Subcutaneous abdominal adipose tissue (tissue), 5 donors: ENCODE data around the gene IFI6.
A peak's percentile ranks its signal among the peaks of the same experiment; 100 is the strongest.

Experiments
- H3K27ac ChIP-seq: one replicate; pipeline ENCODE4 v1.7.0; 2013; ENCODE audit warnings: low read depth, mild to moderate bottlenecking, inconsistent platforms, low read length, moderate library complexity
- H3K27me3 ChIP-seq, 5 donors: one replicate each; pipeline ENCODE4 v1.7.0; 2013; ENCODE audit warnings: low read length in 5 of 5, inconsistent platforms in 1 of 5; ENCODE audit not compliant: control insufficient read depth in 5 of 5, insufficient read depth in 4 of 5
- H3K36me3 ChIP-seq, 5 donors: one replicate each; pipeline ENCODE4 v1.7.0; 2013; ENCODE audit warnings: low read length in 5 of 5; ENCODE audit not compliant: control insufficient read depth in 5 of 5, insufficient read depth in 5 of 5
- H3K4me1 ChIP-seq, 5 donors: one replicate each; pipeline ENCODE4 v1.7.0; 2013; ENCODE audit warnings: low read length in 5 of 5, mild to moderate bottlenecking in 3 of 5, moderate library complexity in 1 of 5; ENCODE audit not compliant: control insufficient read depth in 5 of 5, insufficient read depth in 5 of 5
- H3K4me3 ChIP-seq, 5 donors: one replicate each; pipeline ENCODE4 v1.7.0; 2013; ENCODE audit warnings: low read length in 5 of 5, low read depth in 1 of 5
- H3K9ac ChIP-seq, 5 donors: one replicate each; pipeline ENCODE4 v1.7.0; 2013; ENCODE audit warnings: low read length in 5 of 5, mild to moderate bottlenecking in 4 of 5, moderate library complexity in 3 of 5
- H3K9me3 ChIP-seq, 5 donors: one replicate each; pipeline ENCODE4 v1.7.0; 2013; ENCODE audit warnings: low read length in 5 of 5; ENCODE audit not compliant: control insufficient read depth in 5 of 5
- donor health status: healthy.
- donor health status: healthy.
- donor health status: healthy.
- donor health status: healthy.
- donor health status: healthy.

IFI6 gene

DNA sequence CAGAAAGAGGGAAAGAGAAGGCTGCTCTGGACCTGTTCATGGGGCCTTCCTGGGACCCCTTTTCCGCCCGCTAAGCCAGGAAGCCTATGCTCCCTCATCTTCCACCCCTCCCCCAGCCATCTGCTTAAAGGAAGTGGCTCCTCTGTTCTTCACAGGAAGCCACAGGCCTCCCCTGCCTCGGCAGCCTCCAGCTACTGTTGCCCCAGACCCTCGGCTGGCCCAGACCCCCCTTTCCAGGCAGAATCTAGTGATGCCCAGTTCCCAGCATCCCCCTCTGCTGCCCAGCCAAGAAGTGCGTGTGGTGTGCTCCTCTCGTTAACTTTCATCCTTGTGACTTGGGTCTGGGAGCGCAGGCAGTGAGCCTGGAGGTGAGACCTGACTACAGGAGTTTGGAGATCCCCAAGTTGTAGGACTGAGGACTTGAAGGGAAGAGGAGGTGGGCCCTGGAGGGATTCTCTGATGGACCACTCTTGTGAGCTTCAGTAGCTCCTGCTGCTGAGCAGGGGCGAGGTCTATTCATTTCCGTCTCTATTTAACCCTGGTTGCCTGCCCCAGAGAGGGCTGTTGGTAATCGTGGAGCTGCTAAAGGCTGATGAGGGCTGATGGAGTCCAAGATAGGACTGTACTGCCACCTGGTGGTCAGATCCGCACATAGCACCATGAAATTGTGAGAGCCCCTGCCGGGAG is 9.1 kb downstream of the IFI6 start:
- Histone ChIP-seq H3K9me3 (no peaks in the 10 kb centered on the region), H3K27me3 (no peaks in the 10 kb centered on the region), H3K4me3 (no peak overlapping the region), H3K27ac (no peak overlapping the region), H3K4me1 (peaks cover 6 to 32% (median 21%) of the 10 kb centered on the region in 5 donors), H3K36me3 (peaks cover 0 to 11% (median 5%) of the 10 kb centered on the region in 5 donors), H3K9ac (peak overlapping the region in 1 of 5 donors; percentile 12)

DNA sequence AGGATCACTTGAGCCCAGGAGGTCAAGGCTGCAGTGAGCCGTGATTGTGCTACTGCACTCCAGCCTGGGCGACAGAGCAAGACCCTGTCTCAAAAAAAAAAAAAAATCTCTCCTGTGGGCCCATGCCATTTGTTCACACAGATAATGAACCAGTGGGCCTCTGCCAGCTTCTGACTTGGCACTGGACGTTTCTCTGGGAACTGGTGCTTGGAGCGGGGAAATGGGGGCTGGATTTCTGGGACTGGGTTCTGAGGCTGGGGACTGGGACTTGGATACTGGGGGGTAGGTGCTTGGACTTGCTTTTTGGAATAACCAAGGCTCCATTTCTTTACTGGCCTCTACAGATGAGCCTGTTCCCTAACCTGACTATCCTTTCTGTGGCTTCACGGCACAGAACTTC is 9.7 kb downstream of the IFI6 start:
- Histone ChIP-seq H3K9ac (no peak overlapping the region), H3K36me3 (peaks cover 0 to 11% (median 5%) of the 10 kb centered on the region in 5 donors), H3K27ac (no peak overlapping the region), H3K27me3 (no peaks in the 10 kb centered on the region), H3K4me1 (peaks cover 6 to 32% (median 21%) of the 10 kb centered on the region in 5 donors), H3K4me3 (no peak overlapping the region), H3K9me3 (no peaks in the 10 kb centered on the region)

DNA sequence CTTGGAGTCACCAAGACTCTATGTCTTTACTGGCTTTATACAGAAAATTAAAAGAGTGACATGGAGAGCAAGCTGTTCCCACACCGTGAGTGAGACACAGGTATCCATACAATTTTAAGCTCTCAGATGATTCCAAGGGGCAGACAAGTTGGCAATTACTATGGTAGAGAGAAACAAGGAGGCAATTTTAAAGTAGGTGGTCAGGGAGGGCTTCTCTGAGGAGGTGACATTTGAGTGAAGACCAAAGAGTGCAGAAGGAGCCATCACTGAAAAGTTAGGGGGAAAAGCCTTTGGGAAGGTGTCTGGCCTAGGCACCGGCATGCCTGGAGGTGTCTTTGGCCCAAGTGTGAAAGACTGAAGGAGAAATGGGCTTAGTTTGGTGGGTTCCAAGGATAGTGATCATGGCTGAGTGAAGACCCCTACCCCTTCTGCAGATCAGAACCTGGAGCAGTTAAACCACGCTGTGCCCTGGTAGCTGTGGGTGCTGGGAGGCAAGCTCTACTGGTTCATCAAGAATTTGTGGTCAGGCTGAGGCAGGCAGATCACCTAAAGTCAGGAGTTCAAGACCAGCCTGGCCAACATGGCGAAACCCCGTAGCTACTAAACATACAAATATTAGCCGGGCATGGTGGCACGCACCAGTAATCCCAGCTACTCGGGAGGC is 10.4 kb downstream of the IFI6 start:
- H3K4me3 ChIP-seq = no peak overlapping the region
- H3K36me3 ChIP-seq = peaks cover 0 to 8% (median under 1%) of the 10 kb centered on the region in 5 donors

DNA sequence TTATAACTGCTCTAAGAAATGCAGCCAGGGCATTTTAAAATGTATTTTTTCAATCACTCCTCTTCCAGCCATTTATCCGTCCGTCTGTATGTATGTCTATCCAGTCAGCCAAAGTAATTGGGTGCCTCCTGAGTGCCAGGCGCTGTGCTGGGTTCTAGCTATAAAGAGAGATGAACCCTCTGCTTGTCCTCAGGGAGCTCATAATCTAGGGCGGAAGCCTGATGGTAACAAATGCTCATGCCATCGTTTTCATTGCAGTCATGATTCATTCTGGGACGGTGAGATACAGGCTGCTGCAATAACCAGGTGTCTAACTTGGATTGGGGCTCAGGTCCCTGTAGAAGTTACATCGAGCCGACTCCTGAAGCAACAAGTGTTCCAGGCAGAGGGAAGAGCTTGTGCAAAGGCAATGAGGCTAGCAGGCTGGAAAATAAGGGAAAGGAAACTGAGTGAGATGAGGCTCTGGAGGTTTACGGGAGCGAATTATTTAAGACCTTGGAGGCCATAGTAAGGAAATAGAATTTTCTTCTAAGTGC is 11.6 kb downstream of the IFI6 start:
- Histone ChIP-seq H3K4me3 (peak overlapping the region; percentile 47 to 72 (median 63)), H3K9ac (peak overlapping the region; percentile 6 to 74 (median 66)), H3K9me3 (no peaks in the 10 kb centered on the region), H3K27me3 (no peaks in the 10 kb centered on the region), H3K27ac (peak overlapping the region; percentile 86), H3K4me1 (peaks cover 6 to 46% (median 32%) of the 10 kb centered on the region in 5 donors), H3K36me3 (no peaks in the 10 kb centered on the region)

More for the DNA sequence above, 10.4 kb downstream of the IFI6 start:
- no peak overlapping the region for H3K9ac ChIP-seq
- H3K4me1 ChIP-seq = peaks cover 6 to 34% (median 21%) of the 10 kb centered on the region in 5 donors
- H3K27me3 ChIP-seq = no peaks in the 10 kb centered on the region
- no peaks in the 10 kb centered on the region for H3K9me3 ChIP-seq
- H3K27ac ChIP-seq = no peak overlapping the region

DNA sequence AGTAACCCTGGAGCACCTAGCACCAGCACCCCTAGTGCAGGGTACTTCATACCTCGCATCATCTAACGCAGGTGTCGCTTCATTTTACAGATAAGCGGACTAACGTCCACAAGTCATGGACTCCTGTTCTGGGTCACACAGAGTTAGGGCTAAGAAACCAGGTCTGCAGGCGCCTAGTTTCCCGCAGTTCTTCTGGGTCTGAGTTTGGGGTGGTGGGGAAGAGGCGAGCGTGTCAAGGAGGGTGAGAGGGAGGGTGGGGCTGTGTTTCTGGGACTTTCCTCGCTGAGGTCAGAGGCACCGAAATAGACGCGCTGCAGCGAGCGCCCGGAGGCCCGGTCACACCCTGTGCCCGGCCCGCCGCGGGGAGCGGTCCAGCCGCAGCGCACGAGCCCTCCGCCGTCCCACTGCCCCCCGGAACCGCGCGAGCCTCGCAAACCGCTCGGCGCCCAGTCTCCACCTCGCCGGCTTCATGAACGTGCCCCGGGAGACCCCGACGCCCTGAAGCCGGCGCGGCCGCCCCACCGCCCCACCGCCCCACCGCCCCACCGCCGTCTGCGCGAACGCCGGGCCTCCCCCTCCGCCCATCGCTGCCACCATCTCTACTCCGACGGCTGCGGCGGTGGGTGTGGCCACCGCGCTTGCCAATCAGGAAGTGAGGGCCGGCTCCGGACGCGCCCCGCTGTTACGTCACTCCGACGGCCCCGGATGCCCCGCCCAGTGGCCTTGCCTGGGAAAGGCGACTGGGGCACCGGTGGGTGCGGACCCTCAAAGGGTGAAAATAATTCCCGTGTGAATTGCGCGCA is 12.3 kb downstream of the IFI6 start:
- Histone ChIP-seq H3K4me1 (peaks cover 6 to 49% (median 34%) of the 10 kb centered on the region in 5 donors), H3K4me3 (peak overlapping the region; percentile 47 to 72 (median 63)), H3K36me3 (no peaks in the 10 kb centered on the region), H3K9me3 (no peaks in the 10 kb centered on the region), H3K27ac (peak overlapping the region; percentile 86), H3K9ac (peak overlapping the region; percentile 6 to 74 (median 66)), H3K27me3 (no peaks in the 10 kb centered on the region)

DNA sequence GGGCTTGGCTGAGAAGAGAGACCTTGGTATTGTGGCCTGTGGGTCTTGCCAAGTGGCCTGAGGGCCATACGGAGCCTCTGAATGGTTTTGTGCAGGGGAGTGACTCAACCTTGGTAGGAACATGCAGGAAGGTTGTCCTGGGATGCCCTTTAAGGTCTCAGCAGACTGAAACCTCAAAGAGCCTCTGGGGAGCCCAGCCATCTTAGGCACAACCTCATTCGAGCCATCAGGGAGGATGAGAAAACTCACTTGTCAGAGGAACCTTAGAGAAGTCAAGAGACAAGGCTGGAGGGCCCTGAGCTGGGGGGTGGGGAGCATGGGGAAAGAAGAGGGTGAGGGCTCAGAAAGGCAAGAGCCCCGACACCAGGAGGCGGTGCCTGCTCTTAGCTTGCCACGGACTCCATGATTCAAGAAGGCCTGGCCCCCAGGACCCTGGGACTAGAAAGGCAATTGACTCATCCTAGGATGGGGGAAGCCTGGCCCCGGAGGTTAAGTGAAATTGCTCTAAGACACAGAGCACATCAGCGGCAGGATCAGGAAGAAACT is 13.0 kb downstream of the IFI6 start:
- Histone ChIP-seq H3K27me3 (no peaks in the 10 kb centered on the region), H3K9ac (peak overlapping the region in 3 of 5 donors; percentile 26 to 55 (median 43)), H3K9me3 (no peaks in the 10 kb centered on the region), H3K4me3 (peak overlapping the region; percentile 47 to 63 (median 55)), H3K4me1 (peaks cover 5 to 49% (median 34%) of the 10 kb centered on the region in 5 donors), H3K27ac (peak overlapping the region; percentile 86), H3K36me3 (no peaks in the 10 kb centered on the region)

DNA sequence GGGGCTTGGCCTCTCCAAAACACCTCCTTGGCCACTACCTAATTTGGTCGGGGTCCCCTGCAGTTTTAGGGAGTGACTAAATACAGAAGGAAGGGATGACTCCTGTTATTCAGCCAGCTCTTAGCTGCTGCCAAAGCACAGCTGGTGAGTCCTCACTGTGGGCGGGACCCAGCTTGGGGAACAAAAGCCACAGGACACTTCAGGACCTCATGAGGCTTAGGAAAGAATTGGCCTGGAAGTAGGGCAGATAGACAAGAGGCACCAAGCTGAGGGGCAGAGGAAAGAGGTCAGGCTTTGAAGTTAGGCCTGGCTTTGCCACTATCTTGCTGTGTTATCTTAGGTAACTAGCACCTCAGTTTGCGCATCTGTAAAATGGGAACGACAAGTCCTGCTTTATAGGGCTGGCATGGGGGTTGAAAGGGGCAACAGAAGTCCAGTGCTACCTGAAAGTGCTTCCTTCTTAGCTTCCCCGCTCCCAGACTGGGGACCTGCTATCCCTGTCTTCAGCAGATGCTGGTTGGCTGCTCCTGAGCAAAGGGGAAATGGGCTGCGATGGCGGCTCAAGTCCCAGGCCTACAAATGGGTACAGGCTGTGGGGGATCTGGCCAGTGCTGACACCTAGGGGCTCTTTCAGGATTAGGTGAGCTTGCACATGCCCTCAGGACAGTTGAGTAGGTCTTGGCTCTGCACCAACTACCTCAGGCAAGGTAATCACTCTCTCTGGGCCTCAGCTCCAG is 15.7 kb downstream of the IFI6 start:
- Histone ChIP-seq H3K27me3 (no peaks in the 10 kb centered on the region), H3K4me1 (peaks cover 3 to 37% (median 33%) of the 10 kb centered on the region in 5 donors), H3K27ac (peak overlapping the region; percentile 42), H3K36me3 (no peaks in the 10 kb centered on the region), H3K9ac (no peak overlapping the region), H3K9me3 (no peaks in the 10 kb centered on the region), H3K4me3 (no peak overlapping the region)

DNA sequence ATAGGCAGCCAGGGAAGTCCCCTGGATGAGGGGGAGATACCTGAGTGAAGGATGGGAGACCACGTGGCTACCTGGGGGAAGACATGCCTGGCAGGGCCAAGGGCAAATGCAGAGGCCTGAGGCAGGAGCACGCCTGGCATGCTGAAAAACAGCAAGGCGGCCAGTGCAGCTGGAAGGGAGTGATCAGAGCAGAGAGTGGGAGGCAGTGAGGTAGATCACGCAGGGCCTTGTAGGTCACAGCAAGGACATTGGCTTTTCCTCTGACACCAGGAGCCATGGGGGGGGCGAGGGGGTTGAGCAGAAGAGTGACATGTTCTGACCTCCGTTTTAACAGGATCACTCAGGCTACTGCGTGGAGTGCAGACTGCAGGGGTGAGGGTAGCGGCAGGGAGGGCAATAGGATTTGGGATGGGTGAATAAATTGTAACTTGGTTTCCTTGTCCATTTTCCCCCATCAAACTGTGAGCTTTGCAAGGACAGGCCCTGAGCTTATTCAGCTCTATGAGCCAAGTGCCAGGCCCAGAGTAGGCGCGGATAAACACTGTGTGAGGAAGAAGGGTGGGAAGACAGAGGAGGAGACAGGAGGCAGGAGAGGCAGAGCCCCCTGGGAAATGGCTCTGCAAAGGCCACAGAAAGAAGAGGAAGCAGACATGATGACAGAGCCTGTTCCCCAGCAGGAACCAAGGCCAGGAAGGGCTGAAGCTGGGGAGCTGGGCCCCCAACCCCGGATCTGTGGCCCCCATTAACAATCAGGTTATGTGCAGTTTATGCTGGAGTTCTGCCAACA is 16.6 kb downstream of the IFI6 start:
- no peak overlapping the region for H3K9ac ChIP-seq
- no peak overlapping the region for H3K4me3 ChIP-seq
- H3K4me1 ChIP-seq = peaks cover 4 to 37% (median 29%) of the 10 kb centered on the region in 5 donors
- H3K9me3 ChIP-seq = no peaks in the 10 kb centered on the region
- H3K36me3 ChIP-seq = no peaks in the 10 kb centered on the region
- H3K27ac ChIP-seq = no peak overlapping the region
- H3K27me3 ChIP-seq = no peaks in the 10 kb centered on the region
